GM18498 (cell line): Measurements from ENCODE around the gene COX8C.
"Not testable (repeated sequence)": the region's sequence is repeated elsewhere in the genome, so short reads cannot be mapped to it uniquely, and the experiment has no call there.

Experiments
- ATAC-seq: cut with Tn5 transposase; IDR thresholded peaks from one replicate; pipeline ENCODE4 v1.9.1; 2021; ENCODE audit warnings: mild to moderate bottlenecking, moderate library complexity; ENCODE audit not compliant: unreplicated experiment

Gene COX8C

DNA sequence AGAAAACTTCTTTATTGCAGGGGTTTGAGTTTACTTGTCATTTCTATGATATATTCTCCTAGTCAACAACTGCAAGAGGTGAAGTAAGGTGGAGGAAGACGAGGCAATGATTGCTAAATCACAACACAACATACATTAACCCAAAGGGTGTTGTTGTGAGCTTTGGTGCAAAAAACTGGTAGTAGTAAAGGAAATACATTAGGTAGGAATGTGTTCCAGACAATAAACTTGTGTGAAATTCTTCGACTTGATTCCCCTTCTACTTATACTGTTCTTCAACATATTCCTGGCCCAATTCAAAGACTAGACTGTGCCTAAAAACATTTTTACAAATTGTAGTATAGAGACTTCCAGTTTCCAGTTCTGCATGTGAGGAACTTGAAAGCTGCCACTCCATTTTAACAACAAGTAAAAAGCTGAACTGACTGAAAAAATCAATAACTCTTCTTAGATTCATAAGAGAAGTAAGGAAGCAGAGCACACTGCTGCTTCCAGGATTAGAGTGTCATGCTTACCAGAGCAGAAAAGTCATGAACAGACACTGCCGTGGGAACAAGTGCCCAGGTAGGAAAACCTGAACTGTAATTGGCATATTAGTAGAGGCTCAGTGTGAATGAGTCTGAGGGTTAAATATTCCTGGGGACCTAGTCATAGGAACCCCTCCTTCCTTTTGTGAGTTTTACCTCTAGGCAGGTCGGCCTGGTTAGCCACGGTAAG is 22.2 kb downstream of the COX8C start:
- ATAC-seq = no peak

DNA sequence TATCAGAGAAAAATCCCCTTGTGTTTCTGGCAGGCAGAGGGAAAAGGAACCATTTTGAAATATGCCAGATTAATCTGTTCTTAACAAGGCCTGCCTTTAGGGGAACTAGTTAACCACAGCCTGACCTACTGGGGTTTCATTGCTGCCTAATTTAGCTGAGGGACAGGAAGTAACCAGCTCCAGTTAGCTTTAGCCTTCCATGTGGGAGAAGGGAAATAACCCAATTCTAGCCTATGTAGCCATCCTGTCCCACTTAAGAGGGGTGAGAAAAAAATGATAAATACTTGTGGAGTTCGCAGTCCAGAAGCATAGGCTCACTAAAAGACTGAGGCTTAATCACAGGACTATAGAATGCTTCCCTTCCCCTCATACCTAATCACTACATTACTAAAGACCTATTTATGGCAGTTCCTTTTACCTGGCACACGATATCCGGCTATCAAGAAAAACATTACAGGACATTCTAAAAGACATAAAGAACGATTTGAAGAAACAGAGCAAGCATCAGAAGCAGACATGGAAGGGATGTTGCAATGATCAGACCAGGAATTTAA is 22.8 kb downstream of the COX8C start:
- ATAC-seq = peak; percentile 88

DNA sequence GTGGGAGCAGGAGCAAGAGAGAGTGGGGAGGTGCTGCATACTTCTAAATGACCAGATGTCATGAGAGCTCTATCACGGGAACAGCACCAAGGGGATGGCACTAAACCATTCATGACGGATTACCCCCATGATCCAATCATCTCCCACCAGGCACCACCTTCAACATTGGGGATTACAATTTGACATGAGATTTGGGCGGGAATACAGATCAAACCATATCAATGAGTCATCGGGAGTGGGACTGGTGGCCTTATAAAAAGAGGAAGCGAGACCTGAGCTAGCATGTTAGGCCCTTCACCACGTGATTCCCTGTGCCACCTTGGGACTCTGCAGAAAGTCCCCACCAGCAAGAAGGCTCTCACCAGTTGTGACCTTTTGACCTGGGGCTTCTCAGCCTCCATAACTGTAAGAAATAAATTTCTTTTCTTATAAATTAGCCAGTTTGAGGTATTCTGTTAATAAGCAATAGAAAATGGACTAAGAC is 28.7 kb downstream of the COX8C start:
- peak; percentile 97 for ATAC-seq

DNA sequence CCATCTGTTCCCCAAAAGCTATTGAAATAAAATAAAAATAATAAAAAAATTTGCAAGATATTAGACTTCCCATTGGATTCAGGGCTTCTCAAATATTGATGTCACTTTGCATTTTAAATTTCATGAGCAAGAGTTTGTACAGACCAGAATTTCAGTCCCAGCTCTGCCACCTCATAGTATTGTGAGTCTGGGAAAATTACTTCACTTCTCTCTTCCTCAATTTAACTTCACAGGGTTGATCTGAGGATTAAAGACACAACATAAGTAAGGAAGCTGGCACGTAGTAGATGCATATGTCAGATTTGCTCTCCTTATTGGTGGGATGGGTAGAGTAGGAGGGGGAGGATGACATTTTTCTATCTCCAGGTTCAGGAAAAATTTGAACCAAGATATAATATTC is 32.8 kb downstream of the COX8C start:
- no peak for ATAC-seq

DNA sequence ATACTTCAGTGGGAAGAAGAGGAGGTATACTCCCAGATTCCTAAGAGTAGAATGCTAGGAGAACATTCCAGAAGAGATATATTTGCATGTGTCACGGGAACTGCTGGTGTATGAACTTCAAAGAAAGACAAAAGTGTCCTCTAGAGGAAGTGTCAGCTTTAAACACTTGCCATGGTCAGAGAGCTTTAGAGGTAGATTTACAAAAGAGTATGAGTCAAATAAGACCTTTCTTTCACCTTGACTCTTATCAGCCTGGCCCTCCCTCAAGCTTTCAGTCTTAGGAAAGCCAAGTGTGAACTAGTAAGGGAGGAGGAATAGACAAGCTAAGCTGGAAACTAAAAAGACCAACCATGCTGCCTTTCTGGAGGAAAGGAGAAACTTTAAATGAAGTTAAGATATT is 34.7 kb downstream of the COX8C start:
- peak; percentile 65 for ATAC-seq

DNA sequence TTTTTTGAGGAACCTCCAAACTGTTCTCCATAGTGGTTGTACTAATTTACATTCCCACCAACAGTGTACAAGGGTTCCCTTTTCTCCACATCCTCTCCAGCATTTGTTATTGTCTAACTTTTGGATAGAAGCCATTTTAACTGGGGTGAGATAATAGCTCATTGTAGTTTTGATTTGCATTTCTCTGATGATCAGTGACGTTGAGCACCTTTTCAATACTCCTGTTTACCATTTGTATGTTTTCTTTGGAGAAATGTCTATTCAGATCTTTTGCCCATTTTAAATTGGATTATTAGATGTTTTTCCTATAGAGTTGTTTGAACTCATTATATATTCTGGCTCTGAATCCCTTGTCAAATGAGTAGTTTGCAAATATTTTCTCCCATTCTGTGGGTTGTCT is 37.3 kb downstream of the COX8C start:
- ATAC-seq = not testable (repeated sequence)

DNA sequence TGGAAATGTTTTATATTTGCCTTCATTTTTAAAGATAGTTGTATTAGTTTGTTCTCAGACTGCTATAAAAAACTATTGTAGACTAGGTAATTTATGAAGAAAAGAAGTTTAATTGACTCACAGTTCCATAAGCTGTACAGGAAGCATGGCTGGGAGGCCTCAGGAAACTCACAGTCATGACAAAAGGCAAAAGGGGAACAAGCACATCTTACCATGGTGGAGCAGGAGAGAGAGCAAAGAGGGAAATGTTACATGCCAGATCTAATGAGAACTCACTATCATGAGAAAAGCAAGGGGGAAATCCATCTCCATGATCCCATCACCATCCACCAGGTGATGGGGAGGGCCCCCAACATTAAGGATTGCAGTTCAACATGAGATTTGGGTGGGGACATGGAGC is 48.2 kb downstream of the COX8C start:
- ATAC-seq = no peak

DNA sequence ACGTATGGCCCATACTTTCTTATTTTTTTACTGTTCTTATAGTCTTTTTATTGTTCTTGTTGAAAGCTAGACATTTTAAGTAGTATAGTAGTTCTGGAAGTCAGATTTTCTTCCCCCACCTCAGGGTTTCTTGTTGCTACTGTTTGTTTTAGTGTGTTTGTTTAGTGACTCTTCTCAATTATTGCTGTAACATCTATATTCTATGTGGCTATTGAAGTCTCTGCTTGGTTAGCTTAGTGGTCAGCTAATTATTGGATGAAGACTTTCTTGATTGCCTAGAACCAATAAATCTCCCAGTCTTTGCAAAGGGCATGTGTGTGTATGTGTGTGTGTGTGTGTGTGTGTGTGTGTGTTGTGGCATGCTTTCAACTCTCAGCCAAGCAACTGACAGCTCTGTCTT is 49.5 kb downstream of the COX8C start:
- ATAC-seq = no peak
